MM.1S (cell line): ENCODE data around the gene DISC1.
A peak's percentile ranks its signal among the peaks of the same experiment; 100 is the strongest.

ENCODE experiments used
- DNase-seq: peaks from one replicate; pipeline ENCODE4 v3.0.0-alpha.2; 2015
- H2AFZ ChIP-seq: fragments of 300-600 bp; sonication (generic); 2 replicates; pipeline ENCODE4 v1.6.0; 2016; ENCODE audit warnings: antibody characterized with exemption, low read length
- H3F3A ChIP-seq: fragments of 300-600 bp; sonication (generic); 2 replicates; pipeline ENCODE4 v1.6.1; 2016; ENCODE audit warnings: mild to moderate bottlenecking, antibody characterized with exemption, low read length, moderate library complexity, mixed read lengths; ENCODE audit not compliant: insufficient read depth
- H3K27ac ChIP-seq: fragments of 300-600 bp; sonication (generic); 2 replicates; pipeline ENCODE4 v1.5.1; 2016; ENCODE audit warnings: mild to moderate bottlenecking, low read length
- H3K27me3 ChIP-seq: fragments of 300-600 bp; sonication (generic); replicated peaks from 2 replicates; pipeline ENCODE4 v1.6.0; 2016; ENCODE audit warnings: low read length; ENCODE audit not compliant: insufficient read depth
- H3K36me3 ChIP-seq: fragments of 300-600 bp; sonication (generic); replicated peaks from 2 replicates; pipeline ENCODE4 v1.6.1; 2016; ENCODE audit warnings: mild to moderate bottlenecking, low read length, mixed read lengths; ENCODE audit not compliant: insufficient read depth
- H3K4me1 ChIP-seq: fragments of 300-600 bp; sonication (generic); 2 replicates; pipeline ENCODE4 v1.6.1; 2016; ENCODE audit warnings: low read length, mixed read lengths
- H3K4me2 ChIP-seq: fragments of 300-600 bp; sonication (generic); 2 replicates; pipeline ENCODE4 v1.6.0; 2016; ENCODE audit warnings: low read depth, low read length
- H3K4me3 ChIP-seq: fragments of 300-600 bp; sonication (generic); 2 replicates; pipeline ENCODE4 v1.5.1; 2016; ENCODE audit warnings: low read length, mixed read lengths
- H3K79me2 ChIP-seq: fragments of 300-600 bp; sonication (generic); 2 replicates; pipeline ENCODE4 v1.6.1; 2016; ENCODE audit warnings: mixed run types, low read length, mixed read lengths
- H3K9ac ChIP-seq: fragments of 300-600 bp; sonication (generic); 2 replicates; pipeline ENCODE4 v1.6.1; 2016; ENCODE audit warnings: low read length, mixed read lengths
- H3K9me2 ChIP-seq: fragments of 300-600 bp; sonication (generic); replicated peaks from 2 replicates; pipeline ENCODE4 v1.6.1; 2016; ENCODE audit warnings: mild to moderate bottlenecking, low read length, mixed read lengths; ENCODE audit not compliant: insufficient read depth
- H3K9me3 ChIP-seq: fragments of 300-600 bp; sonication (generic); replicated peaks from 2 replicates; pipeline ENCODE4 v1.6.1; 2016; ENCODE audit warnings: mild to moderate bottlenecking, low read length, mixed read lengths; ENCODE audit not compliant: insufficient read depth
- H4K20me1 ChIP-seq: fragments of 300-600 bp; sonication (generic); 2 replicates; pipeline ENCODE4 v1.6.1; 2016; ENCODE audit warnings: mild to moderate bottlenecking, low read length, moderate library complexity, mixed read lengths; ENCODE audit not compliant: insufficient read depth
- EZH2 ChIP-seq: fragments of 300-600 bp; sonication (generic); optimal IDR thresholded peaks from 2 replicates; pipeline ENCODE3; 2017; ENCODE audit warnings: low read depth, mild to moderate bottlenecking, antibody characterized with exemption, low read length, mixed read lengths
- EZH2phosphoT487 ChIP-seq: fragments of 300-600 bp; sonication (generic); IDR thresholded peaks from 2 replicates; pipeline ENCODE4 v1.6.1; 2018; ENCODE audit warnings: antibody characterized with exemption, low read length
- TF ChIP-seq, protein P1 (sequence below): fragments of 300-600 bp; sonication (generic); IDR thresholded peaks from 2 replicates; pipeline ENCODE4 v1.5.1; 2016; ENCODE audit warnings: antibody characterized with exemption, low read length, mixed read lengths

The DISC1 gene

DNA sequence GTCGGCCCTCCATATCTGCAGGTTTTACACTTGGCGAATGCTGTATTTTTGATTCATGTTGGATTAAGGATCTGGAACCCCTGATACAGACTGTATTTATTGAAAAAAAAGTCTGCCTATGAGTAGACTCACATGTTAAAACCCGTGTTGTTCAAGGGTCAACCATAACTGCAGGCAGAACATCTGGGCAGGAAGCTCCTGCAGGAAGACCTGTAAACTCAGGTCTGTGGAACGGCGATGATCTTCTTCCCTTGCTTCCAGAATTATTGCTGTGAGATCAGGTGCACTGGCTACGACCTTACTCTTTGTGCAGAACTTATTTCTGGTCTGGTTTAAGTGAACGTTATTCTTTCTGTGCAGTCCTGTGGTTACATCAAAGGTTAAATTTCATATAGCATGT, 96.6 kb downstream of the DISC1 start:
- TF ChIP-seq, protein P1, sequence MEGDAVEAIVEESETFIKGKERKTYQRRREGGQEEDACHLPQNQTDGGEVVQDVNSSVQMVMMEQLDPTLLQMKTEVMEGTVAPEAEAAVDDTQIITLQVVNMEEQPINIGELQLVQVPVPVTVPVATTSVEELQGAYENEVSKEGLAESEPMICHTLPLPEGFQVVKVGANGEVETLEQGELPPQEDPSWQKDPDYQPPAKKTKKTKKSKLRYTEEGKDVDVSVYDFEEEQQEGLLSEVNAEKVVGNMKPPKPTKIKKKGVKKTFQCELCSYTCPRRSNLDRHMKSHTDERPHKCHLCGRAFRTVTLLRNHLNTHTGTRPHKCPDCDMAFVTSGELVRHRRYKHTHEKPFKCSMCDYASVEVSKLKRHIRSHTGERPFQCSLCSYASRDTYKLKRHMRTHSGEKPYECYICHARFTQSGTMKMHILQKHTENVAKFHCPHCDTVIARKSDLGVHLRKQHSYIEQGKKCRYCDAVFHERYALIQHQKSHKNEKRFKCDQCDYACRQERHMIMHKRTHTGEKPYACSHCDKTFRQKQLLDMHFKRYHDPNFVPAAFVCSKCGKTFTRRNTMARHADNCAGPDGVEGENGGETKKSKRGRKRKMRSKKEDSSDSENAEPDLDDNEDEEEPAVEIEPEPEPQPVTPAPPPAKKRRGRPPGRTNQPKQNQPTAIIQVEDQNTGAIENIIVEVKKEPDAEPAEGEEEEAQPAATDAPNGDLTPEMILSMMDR: no peak
- TF ChIP-seq EZH2phosphoT487 (no peak), EZH2 (no peak)
- Histone ChIP-seq H3K9me3 (no peaks in the 10 kb centered on the region), H3K4me3 (no peak overlapping the region), H3K9me2 (no peaks in the 10 kb centered on the region), H3K36me3 (no peaks in the 10 kb centered on the region), H3K79me2 (no peaks in the 10 kb centered on the region), H4K20me1 (no peaks in the 10 kb centered on the region), H2AFZ (no peak overlapping the region), H3K4me2 (no peak overlapping the region), H3K9ac (no peak overlapping the region), H3F3A (no peaks in the 10 kb centered on the region), H3K27ac (no peak overlapping the region), H3K27me3 (no peaks in the 10 kb centered on the region), H3K4me1 (no peaks in the 10 kb centered on the region)
- DNase-seq: no peak

DNA sequence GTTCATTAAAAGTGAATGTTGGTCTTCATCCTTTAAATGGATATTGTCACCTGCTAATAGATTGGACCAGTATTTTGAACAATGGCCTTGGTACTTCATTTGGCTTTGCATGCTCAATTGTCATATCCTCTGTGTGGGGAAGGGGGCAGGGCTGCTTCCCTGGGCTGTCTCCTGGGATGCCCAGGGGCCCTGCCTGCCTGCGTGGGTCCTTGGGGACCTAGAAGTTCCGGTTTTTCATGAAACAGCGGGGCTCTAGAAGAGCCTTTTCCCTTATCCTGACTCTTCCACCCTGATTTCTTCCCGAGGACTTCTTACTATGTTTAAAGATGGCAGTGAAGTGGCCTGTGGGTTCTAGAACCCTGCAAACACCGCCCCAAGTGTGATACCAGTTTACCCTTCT, 97.5 kb downstream of the DISC1 start:
- DNase-seq: no peak
- Histone ChIP-seq H3K4me1 (no peaks in the 10 kb centered on the region), H2AFZ (no peak overlapping the region), H3K36me3 (no peaks in the 10 kb centered on the region), H3K27ac (no peak overlapping the region), H3K4me3 (no peak overlapping the region), H3K79me2 (no peaks in the 10 kb centered on the region), H3K4me2 (no peak overlapping the region), H3K9me2 (no peaks in the 10 kb centered on the region), H3F3A (no peaks in the 10 kb centered on the region), H3K27me3 (no peaks in the 10 kb centered on the region), H3K9me3 (no peaks in the 10 kb centered on the region), H3K9ac (no peak overlapping the region), H4K20me1 (no peaks in the 10 kb centered on the region)
- TF ChIP-seq, protein P1: no peak
- TF ChIP-seq EZH2phosphoT487: no peak
- no peak for TF ChIP-seq EZH2

DNA sequence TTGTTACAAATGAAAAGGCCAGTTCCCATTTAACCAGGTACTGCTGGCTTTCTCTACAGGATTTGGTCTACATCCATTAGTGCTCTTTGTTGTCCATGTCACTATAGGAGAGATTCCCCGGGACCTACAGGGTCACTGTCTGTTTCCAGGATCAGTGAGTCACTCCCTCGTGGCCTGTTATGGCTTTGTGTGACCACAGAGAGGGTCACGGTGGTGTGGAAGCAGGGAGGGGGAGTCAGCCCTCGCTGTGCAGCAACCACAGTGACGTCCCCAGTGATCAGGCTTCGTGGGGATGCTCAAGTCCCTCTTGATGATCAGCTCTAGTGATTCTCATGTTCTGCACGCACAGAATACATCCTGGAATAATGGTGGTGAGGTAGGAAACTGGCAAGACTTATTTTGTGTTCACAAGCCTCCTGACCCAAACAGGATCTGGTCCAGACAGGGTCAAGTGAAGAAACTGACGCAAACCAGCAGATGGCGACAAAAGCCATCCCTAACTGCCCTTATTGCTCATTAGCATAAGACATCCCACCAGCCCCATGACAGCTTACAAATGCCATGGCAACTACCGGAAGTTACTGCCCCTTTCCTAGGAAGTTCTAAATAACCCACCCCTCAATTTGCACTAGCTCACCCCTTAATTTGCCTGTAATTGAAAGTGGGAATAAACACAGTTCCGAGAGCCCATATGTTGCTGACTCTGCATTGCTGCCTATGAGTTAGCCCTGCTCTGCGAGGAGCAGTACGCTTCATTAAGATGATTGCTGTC, 98.5 kb downstream of the DISC1 start:
- H4K20me1 ChIP-seq: no peaks in the 10 kb centered on the region
- no peaks in the 10 kb centered on the region for H3K4me1 ChIP-seq
- H3K36me3 ChIP-seq: no peaks in the 10 kb centered on the region
- no peaks in the 10 kb centered on the region for H3F3A ChIP-seq
- no peak overlapping the region for H3K4me2 ChIP-seq
- no peak overlapping the region for H3K9ac ChIP-seq
- no peak overlapping the region for H3K4me3 ChIP-seq
- H2AFZ ChIP-seq: no peak overlapping the region
- TF ChIP-seq, protein P1: peak; percentile 71
- TF ChIP-seq EZH2phosphoT487 (no peak), EZH2 (no peak)
- no peak overlapping the region for H3K27ac ChIP-seq
- peak; percentile 58 for DNase-seq
- H3K9me3 ChIP-seq: no peaks in the 10 kb centered on the region
- H3K79me2 ChIP-seq: no peaks in the 10 kb centered on the region
- no peaks in the 10 kb centered on the region for H3K27me3 ChIP-seq
- H3K9me2 ChIP-seq: no peaks in the 10 kb centered on the region
